CD4-positive, alpha-beta T cell (primary cell): ENCODE measurements around the gene MBNL2. TPM values are rescaled to one million over a fixed set of nuclear protein-coding genes. Genes with fewer than 3 reads are reported as not detected.

Experiments used
- ATAC-seq: fragments of 200-7000 bp; cut with Tn5 transposase; one replicate; pipeline ENCODE4 v1.10.0; 2022; ENCODE audit warnings: mild to moderate bottlenecking; ENCODE audit not compliant: poor library complexity
- CTCF ChIA-PET: fragments of 350-600 bp; sonication (Branson Sonifier 250); formaldehyde crosslinking; loops from one replicate; lab custom pipeline; 2021; ENCODE audit warnings: antibody characterized with exemption, inconsistent platforms; lab: Charles Lee
- POLR2A ChIA-PET: fragments of 350-600 bp; sonication (Branson Sonifier 250); formaldehyde crosslinking; loops from one replicate; lab custom pipeline; 2021; ENCODE audit warnings: antibody characterized with exemption, inconsistent platforms; lab: Charles Lee
- DNase-seq, 14 experiments: peaks; one replicate each; pipeline ENCODE4 v3.0.0-alpha.2; 2013 to 2020; ENCODE audit warnings: mixed read lengths in 2 of 14
- H3K27ac ChIP-seq, 2 donors: one replicate each; pipeline versions ENCODE4 v1.5.1 to v1.7.0; 2013; ENCODE audit warnings: low read length in 2 of 2, low read depth in 1 of 2, mild to moderate bottlenecking in 1 of 2
- H3K27me3 ChIP-seq, 2 experiments: 1 replicate in 1 of 2; 2 replicates in 1 of 2; pipeline versions ENCODE4 v1.6.1 to v1.7.0; 2013; ENCODE audit warnings: low read length in 2 of 2, control low read depth in 1 of 2, mild to moderate bottlenecking in 1 of 2, moderate library complexity in 1 of 2; ENCODE audit not compliant: insufficient read depth in 2 of 2, control insufficient read depth in 1 of 2
- H3K36me3 ChIP-seq: one replicate; pipeline ENCODE4 v1.6.1; 2013; ENCODE audit warnings: low read length, control low read depth; ENCODE audit not compliant: insufficient read depth
- H3K4me1 ChIP-seq: one replicate; pipeline ENCODE4 v1.6.1; 2013; ENCODE audit warnings: low read length, control low read depth; ENCODE audit not compliant: insufficient read depth
- H3K4me3 ChIP-seq: one replicate; pipeline ENCODE4 v1.5.1; 2013; ENCODE audit warnings: mild to moderate bottlenecking, low read length, moderate library complexity
- H3K9me3 ChIP-seq, 2 experiments: 1 replicate in 1 of 2; 2 replicates in 1 of 2; pipeline versions ENCODE4 v1.6.1 to v1.7.0; 2013; ENCODE audit warnings: low read length in 2 of 2, mild to moderate bottlenecking in 2 of 2, control low read depth in 1 of 2, moderate library complexity in 1 of 2; ENCODE audit not compliant: control insufficient read depth in 1 of 2, insufficient read depth in 1 of 2
- H3K27ac Mint-ChIP-seq: one replicate; pipeline ENCODE4 v1.8.0; 2020; ENCODE audit warnings: mixed read lengths
- H3K27me3 Mint-ChIP-seq: one replicate; pipeline ENCODE4 v1.8.0; 2021; ENCODE audit warnings: mixed read lengths
- H3K36me3 Mint-ChIP-seq: one replicate; pipeline ENCODE4 v1.8.0; 2021; ENCODE audit warnings: low read depth, mixed read lengths
- H3K4me1 Mint-ChIP-seq: one replicate; pipeline ENCODE4 v1.8.0; 2021; ENCODE audit warnings: low read depth, mixed read lengths
- H3K4me3 Mint-ChIP-seq: one replicate; pipeline ENCODE4 v1.8.0; 2020; ENCODE audit warnings: mild to moderate bottlenecking, mixed read lengths
- H3K9me3 Mint-ChIP-seq: one replicate; pipeline ENCODE4 v1.8.0; 2020; ENCODE audit warnings: mixed read lengths
- intact Hi-C, 2 experiments: fragments of 100-400 bp; cut with DNase I in 1 of 2; cut with micrococcal nuclease in 1 of 2; formaldehyde crosslinking; loops; one replicate each; pipeline versions ENCODE4 v1.15.1 to v1.9.0; 2023 to 2025; cut with DNase I, micrococcal nuclease
- total RNA-seq, 174 experiments: library from RNA in 2 of 174; stranded (reverse) in 2 of 174; gene quantifications; one replicate each; pipeline ENCODE4 v1.2.3 and lab custom pipeline; 2021 to 2026
- TF ChIP-seq, protein P1 (sequence below): fragments of 200-600 bp; IDR thresholded peaks from one replicate; pipeline ENCODE4 v1.8.0; 2022; ENCODE audit warnings: antibody characterized with exemption, mild to moderate bottlenecking

The MBNL2 gene
- total RNA-seq, 2 experiments from 2014 or later = 35.9 to 36.0 TPM

DNA sequence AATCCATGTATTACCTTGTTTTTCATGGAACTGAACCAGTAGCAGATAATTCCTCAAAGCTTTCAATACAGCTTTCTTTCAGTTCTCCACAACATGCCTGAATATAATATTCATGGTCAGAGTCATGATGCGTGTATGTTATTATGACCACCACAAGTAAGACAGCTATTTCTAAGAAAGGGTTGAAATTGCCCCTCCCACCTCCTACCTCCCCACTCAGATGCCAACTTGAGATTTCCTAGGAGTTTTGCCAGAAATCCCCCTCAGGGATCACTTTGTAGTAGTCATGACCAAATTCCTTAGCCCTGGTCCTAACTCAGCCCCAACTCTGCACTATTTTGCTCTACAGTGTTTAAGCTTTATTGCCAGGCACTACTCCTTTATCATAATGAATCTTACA is 141.9 kb downstream of the MBNL2 start:
- H3K27me3 ChIP-seq = no peaks in the 10 kb centered on the region
- DNase-seq = no peak
- H3K4me1 Mint-ChIP-seq = peaks cover 22% of the 10 kb centered on the region
- H3K36me3 Mint-ChIP-seq = peaks cover 79% of the 10 kb centered on the region
- no peaks in the 10 kb centered on the region for H3K9me3 Mint-ChIP-seq
- H3K27ac Mint-ChIP-seq = no peak overlapping the region
- H3K9me3 ChIP-seq = no peaks in the 10 kb centered on the region
- TF ChIP-seq, protein P1, sequence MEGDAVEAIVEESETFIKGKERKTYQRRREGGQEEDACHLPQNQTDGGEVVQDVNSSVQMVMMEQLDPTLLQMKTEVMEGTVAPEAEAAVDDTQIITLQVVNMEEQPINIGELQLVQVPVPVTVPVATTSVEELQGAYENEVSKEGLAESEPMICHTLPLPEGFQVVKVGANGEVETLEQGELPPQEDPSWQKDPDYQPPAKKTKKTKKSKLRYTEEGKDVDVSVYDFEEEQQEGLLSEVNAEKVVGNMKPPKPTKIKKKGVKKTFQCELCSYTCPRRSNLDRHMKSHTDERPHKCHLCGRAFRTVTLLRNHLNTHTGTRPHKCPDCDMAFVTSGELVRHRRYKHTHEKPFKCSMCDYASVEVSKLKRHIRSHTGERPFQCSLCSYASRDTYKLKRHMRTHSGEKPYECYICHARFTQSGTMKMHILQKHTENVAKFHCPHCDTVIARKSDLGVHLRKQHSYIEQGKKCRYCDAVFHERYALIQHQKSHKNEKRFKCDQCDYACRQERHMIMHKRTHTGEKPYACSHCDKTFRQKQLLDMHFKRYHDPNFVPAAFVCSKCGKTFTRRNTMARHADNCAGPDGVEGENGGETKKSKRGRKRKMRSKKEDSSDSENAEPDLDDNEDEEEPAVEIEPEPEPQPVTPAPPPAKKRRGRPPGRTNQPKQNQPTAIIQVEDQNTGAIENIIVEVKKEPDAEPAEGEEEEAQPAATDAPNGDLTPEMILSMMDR = no peak
- no peak overlapping the region for H3K4me3 ChIP-seq
- H3K27me3 Mint-ChIP-seq = no peaks in the 10 kb centered on the region
- POLR2A ChIA-PET = no interaction called here
- H3K4me1 ChIP-seq = no peaks in the 10 kb centered on the region
- no peak overlapping the region for H3K4me3 Mint-ChIP-seq
- intact Hi-C loops = loop anchor here in 1 of 2 experiments (5.0 kb wide), 1 partner anchor 347 kb away; no protein-coding TSS in a partner anchor
- no peak for ATAC-seq
- H3K27ac ChIP-seq = no peak overlapping the region
- CTCF ChIA-PET = interaction anchor here (0.9 kb wide), 1 partner anchor 254 kb away, joined by 6 read pairs; no protein-coding TSS in a partner anchor
- H3K36me3 ChIP-seq = peaks cover 38% of the 10 kb centered on the region

DNA sequence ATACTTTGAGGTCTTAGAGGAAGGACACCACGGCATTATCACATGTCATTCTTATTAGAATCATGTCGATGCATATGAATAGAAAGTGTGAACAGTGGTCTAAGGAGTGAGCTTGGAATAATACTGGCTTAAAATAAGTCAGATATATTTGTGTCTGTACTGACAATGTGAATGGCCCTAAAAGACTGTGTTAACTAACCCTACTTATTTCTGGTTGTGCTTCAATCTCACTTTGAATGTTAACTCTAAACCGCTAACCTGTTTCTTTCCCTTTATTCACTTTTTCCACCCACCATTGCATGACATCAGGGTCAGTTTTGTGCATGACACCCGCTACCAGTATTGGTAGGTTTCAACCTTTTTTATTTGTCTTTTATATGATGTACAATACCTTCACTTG is 142.7 kb downstream of the MBNL2 start:
- no peak for ATAC-seq
- peaks cover 25% of the 10 kb centered on the region for H3K4me1 Mint-ChIP-seq
- no peaks in the 10 kb centered on the region for H3K27me3 ChIP-seq
- POLR2A ChIA-PET = interaction anchor here (1.0 kb wide), 1 partner anchor 10 kb away, joined by 3 read pairs; no protein-coding TSS in a partner anchor
- H3K36me3 ChIP-seq = peaks cover 38% of the 10 kb centered on the region
- H3K27me3 Mint-ChIP-seq = no peaks in the 10 kb centered on the region
- intact Hi-C loops = loop anchor here in 1 of 2 experiments (5.0 kb wide), 1 partner anchor 348 kb away; no protein-coding TSS in a partner anchor
- H3K9me3 Mint-ChIP-seq = no peaks in the 10 kb centered on the region
- no peak overlapping the region for H3K4me3 ChIP-seq
- H3K4me1 ChIP-seq = no peaks in the 10 kb centered on the region
- H3K27ac Mint-ChIP-seq = no peak overlapping the region
- no peak overlapping the region for H3K4me3 Mint-ChIP-seq
- peaks cover 78% of the 10 kb centered on the region for H3K36me3 Mint-ChIP-seq
- no peaks in the 10 kb centered on the region for H3K9me3 ChIP-seq
- H3K27ac ChIP-seq = no peak overlapping the region
- TF ChIP-seq, protein P1 = no peak
- no peak for DNase-seq
- CTCF ChIA-PET = interaction anchor here (0.9 kb wide), 1 partner anchor 255 kb away, joined by 6 read pairs; no protein-coding TSS in a partner anchor

DNA sequence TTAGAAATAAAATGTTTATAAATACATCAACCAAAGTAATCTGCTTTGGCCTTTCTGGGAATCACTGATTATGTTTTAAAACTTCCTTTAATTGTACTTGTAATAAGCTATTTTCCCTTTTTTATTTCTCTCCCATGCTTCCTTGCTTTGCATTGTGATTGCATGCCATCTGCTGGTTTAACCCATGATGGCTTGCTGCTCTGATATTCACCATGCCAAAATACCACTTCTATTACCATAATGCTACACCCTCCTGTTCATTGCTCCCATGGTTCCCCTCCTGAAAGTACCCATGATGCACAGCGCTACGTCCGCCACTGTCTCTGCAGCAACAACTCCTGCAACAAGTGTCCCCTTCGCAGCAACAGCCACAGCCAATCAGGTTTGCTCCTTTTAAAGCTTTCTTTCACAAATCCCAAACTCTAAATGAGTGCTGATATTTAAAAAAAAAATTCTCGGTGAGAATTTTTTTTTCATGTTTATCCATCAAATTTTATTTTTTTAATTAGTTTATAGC is 144.1 kb downstream of the MBNL2 start:
- Histone ChIP-seq H3K27me3 (no peaks in the 10 kb centered on the region), H3K4me1 (no peaks in the 10 kb centered on the region), H3K36me3 (peaks cover 32% of the 10 kb centered on the region), H3K9me3 (no peaks in the 10 kb centered on the region), H3K4me3 (no peak overlapping the region), H3K27ac (no peak overlapping the region)
- Mint-ChIP-seq H3K27ac (no peak overlapping the region), H3K4me3 (no peak overlapping the region), H3K36me3 (peaks cover 70% of the 10 kb centered on the region), H3K4me1 (peaks cover 28% of the 10 kb centered on the region), H3K9me3 (no peaks in the 10 kb centered on the region), H3K27me3 (no peaks in the 10 kb centered on the region)
- DNase-seq (no peak), ATAC-seq (no peak)
- TF ChIP-seq, protein P1 = no peak
- intact Hi-C loops = no loop called here
- ChIA-PET CTCF (no interaction called here), POLR2A (no interaction called here)
